K562 (cell line): ENCODE measurements around the gene BEST1.

ENCODE experiments used
- ARID2 ChIP-seq: fragments of 450-650 bp; IDR thresholded peaks from 2 replicates; pipeline ENCODE4 v1.6.1; 2017; ENCODE audit warnings: antibody characterized with exemption, mild to moderate bottlenecking
- CTCF ChIP-seq, 3 experiments: IDR thresholded peaks in 2 of 3; conservative IDR thresholded peaks in 1 of 3; 2 replicates each; pipeline ENCODE4 v1.5.1; 2011 to 2012; ENCODE audit warnings: low read length in 3 of 3, mild to moderate bottlenecking in 3 of 3, control low read depth in 2 of 3, improper control_type of control experiment in 1 of 3, inconsistent platforms in 1 of 3, low read depth in 1 of 3, mixed read lengths in 1 of 3, moderate library complexity in 1 of 3; ENCODE audit not compliant: insufficient read depth in 2 of 3
- GATAD2B ChIP-seq: fragments of 450-650 bp; IDR thresholded peaks from 2 replicates; pipeline ENCODE4 v1.6.1; 2017; ENCODE audit warnings: mild to moderate bottlenecking, borderline replicate concordance
- HDAC8 ChIP-seq: fragments of 450-650 bp; IDR thresholded peaks from 2 replicates; pipeline ENCODE4 v1.6.1; 2016; ENCODE audit warnings: mild to moderate bottlenecking, missing genetic modification characterization, moderate library complexity, missing compliant biosample characterization
- MEIS2 ChIP-seq: fragments of 450-650 bp; IDR thresholded peaks from 2 replicates; pipeline ENCODE4 v1.6.1; 2014; ENCODE audit warnings: mild to moderate bottlenecking; ENCODE audit not compliant: partially characterized antibody
- RUNX1 ChIP-seq: sonication (generic); IDR thresholded peaks from 2 replicates; pipeline ENCODE4 v1.6.1; 2016; ENCODE audit warnings: antibody characterized with exemption, low read depth
- ZZZ3 ChIP-seq: fragments of 450-650 bp; IDR thresholded peaks from 2 replicates; pipeline ENCODE4 v1.6.1; 2016; ENCODE audit warnings: antibody characterized with exemption, mild to moderate bottlenecking, moderate library complexity

- TF ChIP-seq GATAD2B (no peak), MEIS2 (no peak), RUNX1 (no peak), CTCF (IDR thresholded peaks at IDR 0.05 in 2 of 3, conservative IDR thresholded peaks at IDR 0.05 in 1 of 3; ENCODE audit: insufficient read depth in 2 of 3, low read depth in 1 of 3, low read length in 3 of 3) (no peak), HDAC8 (tag) (no peak), ARID2 (no peak), ZZZ3 (no peak)
Observed at GRCh38 chr11:61907282-61907681, 42.9 kb upstream of the BEST1 start.
